ENCODE measurements around the gene RFPL4A.
"Not testable (repeated sequence)": the region's sequence is repeated elsewhere in the genome, so short reads cannot be mapped to it uniquely, and the experiment has no call there.

Gene RFPL4A

GRCh38 chr19:55758797-55759196 lies at the start of gene RFPL4A:
TSS of gene RFPL4A (plus strand) at chr19:55759097. CDS start at chr19:55761801, 2,704 bp downstream.
- not testable (repeated sequence) for DNase-seq (ENCODE audit: low spot score)

DNA sequence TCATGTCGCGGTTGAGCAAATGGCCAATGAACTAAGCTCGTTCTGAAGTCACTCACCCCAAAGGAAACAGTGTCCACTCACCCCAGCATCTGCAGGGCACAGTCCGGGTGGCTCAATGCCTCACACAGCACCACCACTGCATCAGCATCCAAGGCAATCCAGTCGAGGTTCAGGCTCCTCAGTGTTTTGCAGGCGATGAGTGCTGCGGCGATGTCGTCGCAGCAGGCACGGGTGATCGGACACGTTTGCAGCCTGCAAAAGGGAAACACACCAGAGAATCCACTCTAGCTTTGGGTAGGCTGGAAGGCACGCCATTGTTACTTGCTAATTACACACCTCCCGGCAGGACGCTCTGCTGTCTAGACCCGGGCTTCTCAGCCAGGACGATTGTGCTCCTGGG lies 47.2 kb upstream of the RFPL4A start:
- no peak for DNase-seq (ENCODE audit: low spot score)

DNA sequence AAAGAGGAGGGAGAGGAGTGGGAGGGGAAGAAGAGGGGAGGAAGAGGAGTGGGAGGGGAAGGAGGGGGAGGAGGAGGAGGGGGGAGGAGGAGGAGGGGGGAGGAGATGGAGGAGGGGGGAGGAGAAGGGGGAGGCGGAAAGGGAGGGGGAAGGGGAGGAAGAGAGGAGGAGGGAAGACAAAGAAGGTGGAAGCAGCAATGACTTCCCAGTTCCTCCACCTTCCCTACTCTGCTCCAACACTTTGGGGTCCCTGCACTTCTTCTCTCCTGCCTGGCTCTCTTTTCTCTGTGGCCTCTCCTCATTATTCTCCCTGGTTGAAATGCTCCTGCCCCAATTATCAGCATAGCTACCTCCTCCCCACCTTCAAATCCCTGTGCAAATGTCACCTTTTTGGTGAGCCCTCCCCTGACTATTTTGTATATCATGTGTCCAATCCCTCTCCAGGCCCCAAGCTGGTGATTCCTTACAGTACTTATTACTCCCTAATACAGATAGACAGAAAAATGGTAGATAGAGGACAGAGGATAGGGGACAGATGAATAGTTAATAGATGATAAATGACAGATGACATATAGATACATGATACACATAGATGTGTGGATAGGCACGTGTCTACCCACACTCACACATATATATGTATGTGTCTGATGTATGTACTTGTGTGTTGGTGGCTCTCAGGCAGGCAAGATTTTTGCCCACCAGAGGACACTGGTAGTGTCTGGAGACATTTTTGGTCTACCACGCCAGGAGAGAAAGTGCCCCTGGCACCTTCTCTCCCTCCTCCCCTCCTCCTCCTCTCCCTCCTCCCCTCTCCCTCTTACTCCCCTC lies 45.9 kb upstream of the RFPL4A start:
- DNase-seq (ENCODE audit: low spot score) = no peak

DNA sequence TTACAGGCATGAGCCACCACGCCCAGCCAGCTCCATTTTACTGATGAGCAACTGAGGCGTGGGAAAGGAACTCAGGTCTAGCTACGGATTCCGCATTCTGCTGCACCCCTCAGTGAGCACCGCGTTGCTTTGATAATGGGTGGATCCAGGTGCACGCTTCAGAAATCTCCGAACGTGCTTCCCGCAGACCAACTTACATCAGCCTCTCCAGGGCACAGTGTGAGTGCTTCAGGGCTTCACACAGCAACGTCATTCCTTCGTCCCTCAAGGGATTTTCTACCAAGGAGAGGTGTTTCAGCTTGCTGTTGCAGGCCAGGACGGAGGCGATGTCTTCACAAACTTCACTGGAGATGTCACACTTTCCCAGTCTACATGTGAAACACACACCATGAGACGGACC lies 42.4 kb upstream of the RFPL4A start:
- no peak for DNase-seq (ENCODE audit: low spot score)

DNA sequence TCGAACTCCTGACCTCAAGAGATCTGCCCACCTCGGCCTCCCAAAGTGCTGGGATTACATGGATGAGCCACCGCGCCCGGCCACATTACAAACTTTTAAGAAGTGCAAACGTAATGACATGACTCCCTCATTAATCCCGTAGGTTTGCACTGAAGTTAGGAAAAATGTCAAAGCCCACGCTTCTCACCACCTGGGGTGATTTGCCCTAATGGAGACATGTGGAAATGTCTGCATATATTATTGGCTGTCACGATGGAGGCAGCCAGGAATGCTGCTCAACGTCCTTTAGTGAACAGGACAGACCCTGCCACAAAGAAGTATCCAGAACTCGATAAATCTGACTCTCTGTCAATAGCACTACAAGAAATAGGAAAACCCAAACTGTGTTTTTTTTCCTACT lies 41.6 kb upstream of the RFPL4A start:
- DNase-seq (ENCODE audit: low spot score) = no peak

DNA sequence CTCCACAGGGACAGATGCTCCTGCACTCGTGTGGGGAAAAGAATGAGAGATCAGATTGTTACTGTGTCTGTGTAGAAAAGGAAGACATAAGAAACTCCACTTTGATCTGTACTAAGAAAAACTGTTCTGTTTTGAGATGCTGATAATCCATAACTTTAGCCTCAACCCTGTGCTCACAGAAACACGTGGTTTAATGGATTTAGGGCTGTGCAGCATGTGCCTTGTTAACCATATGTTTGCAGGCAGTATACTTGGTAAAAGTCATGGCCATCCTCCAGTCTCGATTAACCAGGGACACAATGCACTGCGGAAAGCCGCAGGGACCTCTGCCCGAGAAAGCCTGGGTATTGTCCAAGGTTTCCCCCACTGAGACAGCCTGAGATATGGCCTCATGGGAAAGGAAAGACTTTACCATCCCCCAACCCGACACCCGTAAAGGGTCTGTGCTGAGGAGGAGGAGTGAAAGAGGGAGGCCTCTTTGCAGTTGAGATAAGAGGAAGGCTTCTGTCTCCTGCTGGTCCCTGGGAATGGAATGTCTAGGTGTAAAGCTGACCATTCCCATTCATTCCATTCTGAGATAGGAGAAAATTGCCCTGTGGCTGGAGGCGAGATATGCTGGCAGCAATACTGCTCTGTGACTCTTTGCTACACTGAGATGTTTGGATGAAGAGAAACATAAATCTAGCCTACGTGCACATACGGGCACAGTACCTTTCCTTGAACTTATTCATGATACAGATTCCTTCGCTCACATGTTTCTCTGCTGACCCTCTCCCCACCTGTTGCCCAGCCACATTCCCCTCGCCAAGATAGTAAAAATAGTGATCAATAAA lies 40.8 kb upstream of the RFPL4A start:
- DNase-seq (ENCODE audit: low spot score) = not testable (repeated sequence)

GRCh38 chr19:55720214-55720746 lies 38.6 kb upstream of the RFPL4A start:
- DNase-seq (ENCODE audit: low spot score) = no peak

DNA sequence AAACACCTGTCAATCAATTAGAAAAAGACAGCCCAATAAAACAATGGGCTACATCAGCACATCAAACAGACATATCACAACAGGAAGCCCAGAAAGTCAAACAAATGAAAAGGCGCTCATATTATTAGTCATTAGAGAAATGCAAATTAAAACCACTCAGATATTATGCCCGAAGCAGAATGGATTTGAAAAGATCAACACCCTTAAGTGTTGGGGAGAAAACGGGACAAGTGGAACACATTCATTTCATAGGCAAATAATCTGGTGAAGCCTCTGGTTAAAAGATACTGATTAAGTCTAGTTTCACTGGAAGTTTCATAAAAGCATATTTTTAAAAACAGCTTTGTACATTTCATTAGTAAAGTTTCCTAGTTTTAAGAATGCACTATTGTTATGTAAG lies 38.1 kb upstream of the RFPL4A start:
- no peak for DNase-seq (ENCODE audit: low spot score)

- DNase-seq (ENCODE audit: low spot score) = no peak
Measured at GRCh38 chr19:55723491-55723890, 35.4 kb upstream of the RFPL4A start.

- DNase-seq (ENCODE audit: low spot score) = not testable (repeated sequence)
Measured at GRCh38 chr19:55730378-55730777, 28.5 kb upstream of the RFPL4A start.

DNA sequence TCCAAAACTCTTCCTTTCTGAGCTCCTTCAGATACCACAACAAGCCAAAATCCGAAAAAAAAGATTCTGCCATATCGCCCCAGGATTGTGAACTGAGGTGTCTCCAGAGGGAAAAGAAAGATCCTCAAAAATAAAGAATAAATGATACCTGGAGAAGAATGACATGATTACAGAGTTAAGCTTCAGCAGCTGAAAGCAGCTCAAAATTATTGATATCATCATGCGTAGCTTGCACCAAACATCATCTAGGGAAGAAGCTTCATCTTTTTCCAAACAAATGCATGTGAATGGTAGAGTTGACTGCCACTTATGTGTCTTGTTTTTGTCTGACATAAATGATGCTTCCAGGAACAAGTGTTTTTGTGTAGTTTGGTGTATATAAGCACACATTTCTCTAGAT lies 20.6 kb upstream of the RFPL4A start, which contains the start of gene NLRP9:
TSS of gene NLRP9 (minus strand) at position 101 of the 400 bp plus-strand sequence. CDS start at position 73, 28 bp downstream.
- no peak for DNase-seq (ENCODE audit: low spot score)

GRCh38 chr19:55750715-55751114 lies 8.2 kb upstream of the RFPL4A start:
- DNase-seq (ENCODE audit: low spot score) = no peak

GRCh38 chr19:55753401-55753800 lies 5.5 kb upstream of the RFPL4A start:
- no peak for DNase-seq (ENCODE audit: low spot score)

DNA sequence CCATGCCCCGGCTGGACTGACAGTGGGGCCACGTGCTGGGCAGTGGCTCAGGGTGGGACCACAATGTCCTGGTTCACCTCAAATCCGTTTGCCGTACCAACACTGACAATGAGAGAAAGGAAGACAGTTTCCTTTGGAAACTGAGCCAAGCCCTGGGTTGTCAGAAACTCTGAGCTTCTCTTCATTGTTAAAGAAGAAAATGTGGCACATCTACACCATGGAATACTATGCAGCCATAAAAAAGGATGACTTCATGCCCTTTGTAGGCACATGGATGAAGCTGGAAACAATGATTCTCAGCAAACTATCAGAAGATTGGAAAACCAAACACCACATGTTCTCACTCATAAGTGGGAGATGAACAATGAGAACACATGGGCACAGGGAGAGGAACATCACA lies 2.1 kb upstream of the RFPL4A start:
- not testable (repeated sequence) for DNase-seq (ENCODE audit: low spot score)

- DNase-seq (ENCODE audit: low spot score) = no peak
Measured at GRCh38 chr19:55766466-55766865, 7.6 kb downstream of the RFPL4A start.

DNA sequence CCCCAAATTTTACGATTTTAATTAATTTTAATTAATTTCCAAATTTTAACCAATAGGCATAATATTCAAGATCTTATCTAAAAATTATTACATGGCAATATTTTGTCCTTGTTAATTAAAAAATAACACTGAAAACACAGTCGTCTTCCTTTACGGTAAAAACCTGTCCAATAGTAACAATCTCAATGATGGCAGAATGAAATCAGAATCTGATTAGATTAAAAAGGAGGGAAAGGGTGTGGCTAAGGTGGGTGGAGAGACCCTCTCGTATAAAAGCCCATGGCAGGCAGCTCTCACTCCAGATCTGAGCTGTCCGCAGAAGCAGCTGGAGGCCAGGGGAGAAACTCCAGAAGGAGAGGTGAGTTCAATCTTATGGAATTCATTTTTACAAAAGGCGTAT lies 9.9 kb downstream of the RFPL4A start, which contains the start of gene RFPL4AL1:
TSS of gene RFPL4AL1 (plus strand) at position 301 of the 400 bp plus-strand sequence. CDS start 2,687 bp downstream, outside the sequence.
- not testable (repeated sequence) for DNase-seq (ENCODE audit: low spot score)

- DNase-seq (ENCODE audit: low spot score) = not testable (repeated sequence)
Measured at GRCh38 chr19:55769632-55770031, 10.7 kb downstream of the RFPL4A start.

- DNase-seq (ENCODE audit: low spot score) = no peak
Measured at GRCh38 chr19:55777528-55777927, 18.6 kb downstream of the RFPL4A start.

- no peak for DNase-seq (ENCODE audit: low spot score)
Measured at GRCh38 chr19:55778331-55778730, 19.4 kb downstream of the RFPL4A start.

DNA sequence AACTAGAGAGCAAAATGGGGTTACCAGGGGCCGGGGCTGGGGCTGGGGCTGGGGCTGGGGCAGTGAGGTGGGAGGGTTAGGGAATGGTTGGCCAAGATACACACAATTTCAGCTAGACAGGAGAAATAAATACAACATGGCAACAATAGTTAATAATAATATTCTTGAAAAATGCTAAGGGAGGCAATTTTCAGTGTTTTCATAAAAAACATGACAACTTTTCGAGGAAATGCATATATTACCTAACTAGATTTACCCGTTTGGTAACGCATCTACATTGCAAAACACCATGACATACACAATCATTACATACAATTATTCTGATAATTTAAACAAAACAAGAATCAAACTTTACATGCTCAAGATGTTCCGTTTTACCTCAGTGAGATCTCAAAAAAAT lies 22.2 kb downstream of the RFPL4A start:
- no peak for DNase-seq (ENCODE audit: low spot score)

DNA sequence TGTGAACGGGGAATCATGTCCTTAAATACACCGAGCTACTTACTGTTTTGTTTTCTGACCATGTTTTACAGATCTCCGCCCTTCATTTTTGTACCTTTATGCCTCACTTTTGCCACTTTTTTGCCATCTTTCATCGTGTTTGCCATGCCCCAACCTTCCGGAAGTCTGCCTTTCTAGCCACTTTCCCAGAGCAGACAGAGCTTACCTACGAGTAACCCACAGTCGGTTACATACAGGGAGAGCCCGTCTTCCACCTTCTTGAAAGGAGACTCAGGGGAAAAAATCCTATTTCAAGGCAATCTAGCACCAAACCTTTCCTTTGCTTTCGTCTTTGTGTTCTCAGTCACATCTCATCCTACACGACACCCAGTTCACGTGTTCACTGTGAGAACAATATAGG lies 36.1 kb downstream of the RFPL4A start:
- no peak for DNase-seq (ENCODE audit: low spot score)

DNA sequence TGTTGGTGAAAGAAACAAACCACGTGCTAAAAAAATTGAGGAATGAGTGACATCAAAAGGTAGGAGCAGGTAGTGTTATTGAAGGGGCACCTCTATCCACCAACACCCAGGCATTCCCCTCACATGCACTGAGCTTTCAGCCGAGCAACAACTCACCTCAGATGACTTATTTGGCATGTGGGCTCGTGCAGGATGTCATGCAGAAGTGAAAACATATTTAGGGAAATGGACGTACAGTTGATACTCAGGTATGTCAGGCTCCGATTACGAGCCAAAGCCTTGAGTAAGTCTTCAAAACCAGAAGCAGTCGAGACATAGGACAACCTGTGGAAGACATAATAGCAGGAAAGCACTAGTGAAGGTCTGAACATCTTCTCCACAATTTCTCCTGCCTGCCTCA lies 42.5 kb downstream of the RFPL4A start:
- no peak for DNase-seq (ENCODE audit: low spot score)

- no peak for DNase-seq (ENCODE audit: low spot score)
Measured at GRCh38 chr19:55802281-55802680, 43.4 kb downstream of the RFPL4A start.
